Left ventricle myocardium inferior (tissue), 1 donor: ENCODE results near the gene ZCWPW1. TPM values are rescaled to one million over a fixed set of nuclear protein-coding genes. Genes with fewer than 3 reads are reported as not detected.

ENCODE experiments used
- DNase-seq: peaks from one replicate; pipeline ENCODE4 v3.0.0-alpha.2; 2020
- H3K27ac ChIP-seq: fragments of 200-600 bp; replicated peaks from 2 replicates; pipeline ENCODE4 v1.8.0; 2021
- H3K27me3 ChIP-seq: fragments of 200-600 bp; 2 replicates; pipeline ENCODE4 v1.8.0; 2021; ENCODE audit warnings: low read depth
- H3K36me3 ChIP-seq: fragments of 200-600 bp; 2 replicates; pipeline ENCODE4 v1.8.0; 2021
- H3K4me1 ChIP-seq: fragments of 200-600 bp; 2 replicates; pipeline ENCODE4 v1.8.0; 2021
- H3K4me3 ChIP-seq: fragments of 200-600 bp; 2 replicates; pipeline ENCODE4 v1.8.0; 2021; ENCODE audit warnings: mild to moderate bottlenecking, moderate library complexity
- H3K9me3 ChIP-seq: fragments of 200-600 bp; replicated peaks from 2 replicates; pipeline ENCODE4 v1.8.0; 2021
- CTCF ChIP-seq: fragments of 200-600 bp; IDR thresholded peaks from 2 replicates; pipeline ENCODE4 v1.8.0; 2021; ENCODE audit warnings: antibody characterized with exemption, mild to moderate bottlenecking, borderline replicate concordance
- intact Hi-C: fragments of 100-400 bp; cut with micrococcal nuclease; formaldehyde crosslinking; loops from one replicate; pipeline ENCODE4 v1.11.0; 2022
- total RNA-seq: library from RNA; stranded (reverse); fragmentation: NEBNext Ultra II Directional; extraction: Animal tissue kit (Norgen Biotek cat#: 25700); gene quantifications from one replicate; pipeline ENCODE4 v1.2.1, GENCODE V29; 2021
- donor health status: DM: no; HTN: yes; CAD: no; lungs with severe emphysema.

Gene ZCWPW1
- total RNA-seq, 1 donor from 2014 or later = 4.6 TPM

GRCh38 chr7:100406767-100407166 lies 21.7 kb downstream of the ZCWPW1 start:
- intact Hi-C loops = no loop called here

GRCh38 chr7:100402241-100402640 lies 26.3 kb downstream of the ZCWPW1 start:
- H3K36me3 ChIP-seq = no peaks in the 10 kb centered on the region
- H3K4me3 ChIP-seq = no peak overlapping the region
- no peak for TF ChIP-seq CTCF
- no peaks in the 10 kb centered on the region for H3K4me1 ChIP-seq
- H3K9me3 ChIP-seq = no peaks in the 10 kb centered on the region
- intact Hi-C loops = no loop called here
- H3K27ac ChIP-seq = no peak overlapping the region
- no peaks in the 10 kb centered on the region for H3K27me3 ChIP-seq
- DNase-seq = no peak

More at GRCh38 chr7:100406767-100407166, 21.7 kb downstream of the ZCWPW1 start:
- H3K36me3 ChIP-seq = no peaks in the 10 kb centered on the region
- no peak overlapping the region for H3K27ac ChIP-seq
- no peaks in the 10 kb centered on the region for H3K27me3 ChIP-seq
- no peak for TF ChIP-seq CTCF
- H3K9me3 ChIP-seq = no peaks in the 10 kb centered on the region
- no peak overlapping the region for H3K4me3 ChIP-seq
- no peak for DNase-seq
- no peaks in the 10 kb centered on the region for H3K4me1 ChIP-seq

- no peak for DNase-seq
- H3K36me3 ChIP-seq = no peaks in the 10 kb centered on the region
- H3K27me3 ChIP-seq = no peaks in the 10 kb centered on the region
- no peak for TF ChIP-seq CTCF
- no peaks in the 10 kb centered on the region for H3K9me3 ChIP-seq
- H3K4me1 ChIP-seq = no peaks in the 10 kb centered on the region
- H3K4me3 ChIP-seq = no peak overlapping the region
- H3K27ac ChIP-seq = no peak overlapping the region
- intact Hi-C loops = no loop called here
Measured at GRCh38 chr7:100401811-100402210, 26.7 kb downstream of the ZCWPW1 start.

GRCh38 chr7:100400656-100401055 lies 27.8 kb downstream of the ZCWPW1 start:
- H3K4me1 ChIP-seq = no peaks in the 10 kb centered on the region
- no peak for DNase-seq
- H3K4me3 ChIP-seq = no peak overlapping the region
- no peak overlapping the region for H3K27ac ChIP-seq
- no peaks in the 10 kb centered on the region for H3K9me3 ChIP-seq
- no peaks in the 10 kb centered on the region for H3K27me3 ChIP-seq
- intact Hi-C loops = no loop called here
- no peaks in the 10 kb centered on the region for H3K36me3 ChIP-seq
- no peak for TF ChIP-seq CTCF

GRCh38 chr7:100400041-100400440 lies 28.5 kb downstream of the ZCWPW1 start:
- TF ChIP-seq CTCF = no peak
- no peak overlapping the region for H3K27ac ChIP-seq
- no peaks in the 10 kb centered on the region for H3K36me3 ChIP-seq
- H3K9me3 ChIP-seq = no peaks in the 10 kb centered on the region
- H3K27me3 ChIP-seq = no peaks in the 10 kb centered on the region
- intact Hi-C loops = no loop called here
- no peaks in the 10 kb centered on the region for H3K4me1 ChIP-seq
- DNase-seq = no peak
- no peak overlapping the region for H3K4me3 ChIP-seq

- Histone ChIP-seq H3K9me3 (no peaks in the 10 kb centered on the region), H3K27ac (no peak overlapping the region), H3K27me3 (no peaks in the 10 kb centered on the region), H3K4me3 (no peak overlapping the region), H3K4me1 (no peaks in the 10 kb centered on the region), H3K36me3 (no peaks in the 10 kb centered on the region)
- no peak for DNase-seq
- TF ChIP-seq CTCF = no peak
- intact Hi-C loops = no loop called here
Measured at GRCh38 chr7:100398239-100398638, 30.3 kb downstream of the ZCWPW1 start.
